Superior temporal gyrus (tissue), 1 donor: Measurements from ENCODE around the gene GRM8.
"Not testable (repeated sequence)": the region's sequence is repeated elsewhere in the genome, so short reads cannot be mapped to it uniquely, and the experiment has no call there.

Source experiments
- DNase-seq: peaks from one replicate; pipeline ENCODE4 v3.0.0-alpha.2; 2016; ENCODE audit errors: extremely low spot score

Gene GRM8

DNA sequence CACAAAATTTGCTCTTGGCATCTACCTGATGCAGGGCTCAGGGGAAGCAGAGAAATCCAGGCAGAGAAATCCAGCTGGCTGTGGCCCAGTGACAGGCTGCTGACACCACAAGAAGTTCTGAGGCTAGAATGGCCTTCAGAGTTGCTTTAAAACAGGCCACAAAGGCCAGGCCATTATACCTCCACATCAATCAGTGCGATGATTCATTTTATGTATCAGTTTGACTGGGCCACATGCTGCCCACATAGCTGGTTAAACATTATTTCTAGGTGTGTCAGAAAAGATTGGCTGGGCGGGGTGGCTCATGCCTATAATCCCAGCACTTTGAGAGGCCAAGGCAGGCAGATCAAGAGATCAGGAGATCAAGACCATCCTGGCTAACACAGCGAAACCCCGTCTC, 341.1 kb downstream of the GRM8 start:
- not testable (repeated sequence) for DNase-seq

DNA sequence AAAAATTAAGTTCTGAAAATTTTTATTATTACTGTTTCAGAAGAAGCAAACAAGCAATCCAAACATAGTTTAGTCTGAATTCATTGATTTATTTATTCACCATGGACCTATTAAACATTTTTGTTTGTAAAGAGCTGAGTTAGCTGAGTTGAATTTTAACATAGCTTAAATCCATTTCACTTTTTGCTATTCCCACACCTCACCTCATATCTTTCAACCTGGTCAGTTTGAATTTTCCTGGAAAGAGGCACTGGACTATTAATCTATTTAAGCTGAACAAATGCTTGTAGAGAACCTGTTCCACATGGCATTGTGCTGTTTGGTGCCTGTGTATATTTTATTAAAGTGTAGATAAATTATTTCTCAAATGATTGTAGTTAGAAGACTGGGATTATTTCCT, 344.2 kb downstream of the GRM8 start:
- DNase-seq: not testable (repeated sequence)

DNA sequence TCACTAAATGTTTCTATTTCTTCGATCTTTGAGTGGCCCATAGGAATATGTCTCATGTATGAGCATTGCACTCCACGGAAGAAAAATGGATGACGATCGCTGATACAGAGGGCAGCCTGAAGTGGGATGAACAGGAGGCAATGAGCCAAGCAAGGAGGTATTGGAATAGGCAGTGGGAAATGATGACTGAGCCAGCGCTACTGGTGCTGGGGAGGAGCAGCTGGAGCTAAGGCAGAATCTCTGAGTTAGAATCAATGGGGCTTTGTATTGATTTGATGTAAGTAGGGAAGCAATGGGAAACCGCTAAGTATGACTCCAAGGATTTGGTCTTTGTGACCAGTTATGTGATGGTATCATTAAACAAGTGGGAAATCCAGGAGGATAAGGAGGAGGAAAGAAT, 345.1 kb downstream of the GRM8 start:
- DNase-seq: not testable (repeated sequence)

DNA sequence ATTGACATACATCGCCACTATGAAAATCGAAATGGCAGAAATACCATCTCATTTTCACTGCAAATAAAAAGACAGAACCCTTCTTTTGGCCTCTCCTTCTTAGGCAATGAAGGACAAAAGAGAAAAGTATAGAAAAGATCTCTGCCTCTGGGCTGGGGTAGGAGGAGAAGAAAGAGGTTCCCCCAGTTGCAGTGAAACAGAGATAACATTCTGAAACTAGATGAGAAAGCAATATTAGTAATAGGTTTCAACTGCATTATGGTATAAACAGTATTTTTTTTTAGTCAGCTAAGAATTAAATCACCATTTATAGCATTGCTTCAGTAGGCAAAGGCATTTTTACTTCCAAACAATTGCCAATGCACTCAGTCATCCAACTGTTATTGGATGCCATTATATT, 347.5 kb downstream of the GRM8 start:
- not testable (repeated sequence) for DNase-seq

DNA sequence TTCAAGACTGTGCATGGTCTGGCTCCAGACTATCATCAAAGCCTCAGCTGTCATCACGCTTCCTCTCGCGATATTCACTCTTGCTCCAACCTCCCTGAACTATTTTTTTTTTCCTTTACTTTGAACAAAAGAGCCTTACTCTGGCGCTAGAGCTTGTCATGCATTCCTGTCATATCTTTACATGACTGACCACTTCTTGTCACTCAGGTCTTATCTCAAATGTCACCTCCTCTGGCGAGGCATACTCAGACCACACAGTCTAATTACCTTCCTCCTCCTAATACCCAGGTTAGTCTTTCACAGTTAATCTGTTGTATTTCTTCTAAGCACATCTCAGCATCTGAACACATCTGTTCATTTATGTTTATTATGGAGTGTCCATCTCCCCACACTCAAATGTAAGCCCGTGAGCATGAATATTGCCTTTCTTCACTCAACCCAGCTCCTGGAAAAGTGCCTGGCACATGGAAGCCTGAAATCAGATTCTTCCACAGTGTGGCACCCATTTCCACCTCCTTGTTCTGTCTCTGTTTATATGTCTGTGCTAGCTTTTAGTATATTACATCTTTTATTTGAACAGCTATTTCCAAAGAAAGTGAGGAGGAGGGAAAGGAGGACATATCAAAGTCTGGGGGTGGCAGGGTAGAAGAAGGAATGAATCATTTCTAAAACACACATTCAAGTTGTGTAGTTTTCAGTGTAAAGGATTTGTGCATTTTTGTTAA, 351.5 kb downstream of the GRM8 start:
- DNase-seq: not testable (repeated sequence)

DNA sequence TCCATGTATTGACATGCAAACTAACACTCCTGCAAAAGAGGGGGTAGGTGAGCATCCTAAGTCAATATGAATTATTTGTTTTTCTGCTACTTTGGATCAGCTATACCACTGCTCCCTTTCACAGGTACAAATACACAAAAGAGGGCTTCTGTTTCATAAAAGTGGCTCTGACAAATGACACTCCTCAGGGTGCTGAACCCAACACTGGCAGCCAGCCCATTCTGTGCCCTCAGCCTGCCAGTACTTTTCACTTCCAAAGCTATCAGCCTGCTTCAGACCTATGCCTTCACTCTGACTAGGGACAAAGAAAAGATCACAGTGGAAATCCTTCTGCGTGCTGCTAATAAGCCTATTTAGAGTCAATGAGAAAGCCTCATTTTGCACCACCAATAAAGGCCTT, 364.8 kb downstream of the GRM8 start:
- DNase-seq: not testable (repeated sequence)

DNA sequence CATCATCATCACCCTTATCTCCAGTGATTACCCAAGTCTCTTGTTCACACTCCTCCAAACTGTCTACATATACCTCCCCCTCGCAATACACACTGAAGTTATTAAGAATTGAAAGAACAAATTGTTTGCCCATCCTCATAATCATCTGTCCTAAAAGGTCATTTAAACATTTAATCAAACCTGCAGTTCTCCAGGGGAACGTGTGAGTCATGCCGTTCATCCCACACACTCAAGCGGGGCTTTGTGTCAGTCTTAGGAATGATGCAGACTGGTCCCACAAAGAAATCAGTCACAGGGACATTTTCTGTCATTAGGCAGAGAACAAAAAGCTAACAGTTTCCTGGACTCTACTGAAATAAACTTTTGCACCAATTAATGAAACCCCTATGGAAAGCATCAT, 365.2 kb downstream of the GRM8 start:
- not testable (repeated sequence) for DNase-seq

DNA sequence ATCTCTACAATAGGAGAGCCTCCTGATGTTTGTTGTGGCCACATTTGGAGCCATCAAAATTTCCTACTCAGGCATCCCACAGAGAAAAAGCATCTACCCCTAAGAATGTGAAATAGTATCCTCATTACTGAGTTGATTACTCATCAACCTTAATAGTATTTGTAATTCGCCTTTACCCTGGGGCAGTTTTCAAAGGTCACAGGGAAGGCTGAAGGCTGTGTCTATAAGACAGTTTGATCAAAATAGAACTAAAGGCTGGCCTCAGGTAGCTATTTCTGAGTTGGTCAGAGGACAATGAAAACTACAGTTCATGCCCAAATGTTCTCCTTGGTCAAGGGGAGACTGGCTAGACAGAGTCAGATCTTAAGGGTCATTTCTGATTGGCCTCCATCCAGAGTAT, 370.0 kb downstream of the GRM8 start:
- DNase-seq: not testable (repeated sequence)

DNA sequence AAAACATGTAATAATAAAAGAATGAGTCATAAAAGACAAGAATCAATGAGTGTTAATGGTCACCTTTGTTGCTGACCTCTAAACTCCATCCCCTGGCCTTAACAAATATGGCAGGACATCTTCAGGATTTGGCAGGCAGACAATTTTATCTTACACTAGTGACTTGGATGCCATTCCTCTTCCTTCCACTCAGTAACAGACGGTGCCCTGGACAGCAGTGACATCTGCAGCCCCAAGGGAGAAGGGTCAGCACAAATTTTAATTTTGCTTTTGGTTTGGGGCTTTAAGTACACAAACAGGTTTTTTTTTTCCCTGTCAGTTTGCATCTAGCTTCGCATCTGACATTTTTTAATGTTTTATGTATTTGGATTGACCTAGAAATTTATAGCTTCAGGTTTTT, 370.8 kb downstream of the GRM8 start:
- not testable (repeated sequence) for DNase-seq

DNA sequence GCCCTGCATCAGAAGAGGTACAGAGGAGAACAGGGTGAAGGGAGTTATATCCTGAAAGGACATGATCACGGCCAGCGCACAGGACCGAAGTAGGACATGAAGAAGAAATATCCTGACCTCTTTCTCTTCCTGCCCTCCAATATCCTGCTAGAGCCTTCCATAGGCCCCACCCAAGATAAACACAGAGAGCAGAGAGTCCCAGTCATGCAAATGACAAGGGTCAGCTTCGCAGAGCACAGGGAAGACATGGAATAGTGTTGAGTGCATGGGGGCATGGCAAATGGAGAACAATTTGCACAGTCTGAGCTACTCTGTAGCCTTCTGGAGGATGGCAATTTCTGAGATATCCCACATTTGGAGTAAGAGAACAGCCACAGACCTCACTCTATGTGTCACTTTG, 371.4 kb downstream of the GRM8 start:
- DNase-seq: no peak

DNA sequence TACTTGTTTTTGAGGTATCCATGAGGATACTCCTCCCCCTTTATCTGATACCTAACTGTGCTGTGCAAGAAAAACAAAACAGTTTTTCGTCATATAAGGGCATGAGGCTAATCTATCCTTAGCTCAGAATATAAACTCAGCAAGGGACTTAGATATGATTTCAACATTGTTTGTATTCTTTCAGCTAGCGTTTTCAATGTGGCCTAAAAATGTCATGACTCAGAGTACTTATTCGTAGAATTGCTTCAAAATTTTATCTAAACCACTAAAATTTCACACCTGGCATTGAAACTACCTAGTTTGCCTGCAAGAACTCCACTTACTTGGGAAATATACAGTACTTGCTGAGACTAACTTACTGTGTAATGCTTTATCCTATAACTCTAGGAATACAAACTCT, 376.2 kb downstream of the GRM8 start:
- DNase-seq: not testable (repeated sequence)

DNA sequence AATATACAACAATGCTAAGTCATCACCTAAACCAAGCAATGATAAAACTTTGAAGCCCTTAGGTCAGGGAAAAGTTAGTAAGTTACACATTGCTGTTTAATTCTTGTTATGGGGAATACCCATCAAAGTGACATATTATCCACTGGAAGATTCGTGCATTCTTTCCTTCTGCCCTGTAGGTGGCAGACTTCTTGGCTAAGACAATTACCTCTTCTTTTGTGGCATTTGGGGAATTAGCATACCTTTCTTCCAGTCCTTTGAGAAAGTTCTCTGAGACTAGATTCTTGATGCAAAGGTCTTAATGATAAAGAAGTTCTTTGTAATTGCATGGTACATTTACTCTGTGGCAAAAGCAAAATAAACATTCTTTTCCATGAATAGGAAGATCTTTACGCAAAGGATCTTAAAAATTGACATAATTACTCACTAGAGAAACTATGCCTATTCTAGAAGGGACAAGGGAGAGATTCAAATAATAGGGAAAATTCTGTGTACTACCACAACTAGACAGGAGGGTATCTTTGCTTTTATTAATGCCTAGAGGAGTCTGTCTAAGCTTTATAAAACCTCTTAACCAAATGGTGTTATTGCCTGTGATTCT, 395.9 kb downstream of the GRM8 start:
- peak; percentile 35 for DNase-seq

DNA sequence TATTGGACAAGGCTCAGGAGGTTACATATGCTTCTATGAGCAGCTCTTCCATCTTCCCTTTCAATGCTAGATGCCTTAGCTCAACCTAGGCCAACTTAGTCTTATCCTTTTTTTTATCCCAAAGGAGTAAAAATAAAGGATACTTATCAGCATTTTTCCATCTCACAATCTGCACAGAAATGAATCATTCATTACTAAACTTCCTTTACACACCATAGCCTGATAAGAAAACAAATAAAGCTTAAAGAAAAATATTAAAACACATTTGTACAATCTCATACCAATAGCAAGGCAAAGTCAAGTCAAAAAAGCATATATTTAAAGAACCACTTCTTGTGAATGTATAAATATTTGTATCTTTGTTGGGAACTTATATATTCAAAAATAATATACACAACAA, 407.4 kb downstream of the GRM8 start:
- DNase-seq: no peak

DNA sequence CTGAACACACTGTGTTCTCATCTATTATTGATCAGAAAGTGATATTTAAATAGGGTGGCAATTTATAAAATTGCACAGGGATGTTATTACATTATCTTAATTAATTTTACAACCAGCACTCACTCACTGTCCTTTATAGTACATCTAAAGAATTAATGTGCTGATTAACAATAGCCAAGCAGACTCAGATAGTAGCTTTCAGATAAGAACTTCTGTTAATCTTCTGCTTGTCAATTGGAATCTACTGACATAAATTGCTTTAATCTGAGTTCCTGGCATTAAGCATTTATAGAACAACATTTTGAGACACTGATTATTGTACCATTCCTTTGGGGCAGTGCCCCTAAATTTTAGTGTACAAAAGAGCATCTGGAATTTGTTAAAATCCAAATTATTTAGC, 408.9 kb downstream of the GRM8 start:
- no peak for DNase-seq

DNA sequence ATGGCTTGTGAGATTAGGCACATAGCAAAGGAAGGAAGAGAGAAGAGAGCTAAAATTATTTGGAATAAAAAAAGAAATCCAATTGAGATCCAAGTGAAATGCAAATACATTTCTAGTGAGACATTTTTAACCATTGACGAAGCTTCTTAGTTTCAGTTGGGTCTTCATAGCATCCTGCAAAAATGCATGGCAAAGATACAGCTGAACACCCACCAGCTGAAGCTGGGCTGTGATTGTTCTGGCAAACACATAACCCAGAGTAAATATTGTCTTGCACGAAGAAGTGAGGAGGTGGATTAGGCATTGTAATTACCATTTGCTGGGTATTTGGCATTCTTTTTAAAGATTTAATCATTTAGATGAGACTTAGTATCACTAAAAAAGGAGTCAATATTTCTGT, 409.4 kb downstream of the GRM8 start:
- DNase-seq: peak; percentile 50

DNA sequence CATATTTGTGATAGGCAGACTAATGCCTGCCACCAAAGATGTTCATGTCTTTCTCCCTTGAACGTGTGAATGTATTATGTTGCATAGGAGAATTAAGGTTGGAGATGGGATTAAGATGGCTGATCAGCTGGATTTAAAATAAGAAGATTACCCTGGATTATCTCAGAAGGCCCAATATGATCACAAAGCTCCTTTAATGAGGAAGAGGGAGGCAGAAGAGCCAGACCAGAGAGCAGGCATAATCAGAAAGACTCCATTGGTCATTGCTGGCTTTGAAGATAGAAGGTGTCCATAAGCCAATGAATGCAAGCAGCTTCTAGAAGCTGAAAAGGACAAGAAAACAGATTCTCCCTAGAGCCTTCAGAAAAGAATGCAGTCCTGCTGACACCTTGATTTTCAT, 410.3 kb downstream of the GRM8 start:
- DNase-seq: no peak

DNA sequence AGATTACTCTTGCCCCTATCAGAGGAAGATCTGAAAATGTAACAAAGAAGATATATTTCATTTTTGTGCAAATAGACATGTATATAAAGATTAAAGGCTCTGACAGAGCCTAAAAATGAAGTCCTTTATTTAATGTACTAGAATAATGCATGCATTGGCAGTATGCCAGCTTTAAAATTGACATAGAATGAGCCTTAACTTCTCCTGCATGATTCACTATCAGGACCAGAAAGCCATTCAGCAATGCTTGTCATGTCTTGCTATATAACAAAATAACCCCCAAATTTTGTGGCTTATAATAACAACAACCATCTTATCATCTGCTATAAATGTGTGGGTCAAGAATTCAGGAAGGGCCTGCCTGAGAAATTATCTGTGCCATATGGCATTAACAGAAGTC, 411.9 kb downstream of the GRM8 start:
- DNase-seq: no peak

DNA sequence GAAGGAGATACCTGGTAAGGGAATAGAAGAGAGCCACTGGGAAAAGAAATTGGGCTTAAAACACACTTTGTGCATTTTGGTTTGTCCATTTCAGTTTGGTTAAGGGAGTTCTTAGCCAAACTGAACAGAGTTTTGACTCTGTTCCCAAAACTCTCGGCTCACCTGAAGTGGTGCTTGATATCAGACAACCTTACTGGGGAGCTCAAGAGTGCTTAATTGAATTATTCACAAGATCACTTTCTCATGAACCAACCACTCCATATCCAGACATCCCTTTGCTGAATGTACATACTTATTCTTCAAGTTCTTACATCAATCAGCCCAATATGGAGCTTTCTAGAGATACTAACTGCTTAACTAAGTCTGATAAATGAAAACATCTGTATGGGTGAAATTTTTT, 413.1 kb downstream of the GRM8 start:
- no peak for DNase-seq

DNA sequence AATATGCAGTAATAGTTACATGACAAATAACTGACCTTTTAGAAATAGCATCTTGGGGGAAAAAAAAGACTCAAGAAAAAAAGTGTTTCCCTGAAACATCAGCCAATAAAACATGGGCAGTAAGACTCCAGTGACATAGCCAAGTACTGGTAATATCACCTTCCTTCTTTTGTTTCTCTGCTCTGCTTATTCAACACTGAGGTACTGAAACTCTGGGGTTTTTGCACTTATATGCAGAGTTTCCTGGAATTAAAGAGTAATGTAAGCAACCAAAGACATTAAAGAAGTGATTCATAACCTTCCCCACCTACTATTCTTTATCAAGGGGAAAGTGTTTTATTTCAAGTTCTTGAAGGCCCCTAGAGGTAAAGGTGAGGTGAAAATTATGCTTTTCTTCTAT, 414.5 kb downstream of the GRM8 start:
- no peak for DNase-seq

DNA sequence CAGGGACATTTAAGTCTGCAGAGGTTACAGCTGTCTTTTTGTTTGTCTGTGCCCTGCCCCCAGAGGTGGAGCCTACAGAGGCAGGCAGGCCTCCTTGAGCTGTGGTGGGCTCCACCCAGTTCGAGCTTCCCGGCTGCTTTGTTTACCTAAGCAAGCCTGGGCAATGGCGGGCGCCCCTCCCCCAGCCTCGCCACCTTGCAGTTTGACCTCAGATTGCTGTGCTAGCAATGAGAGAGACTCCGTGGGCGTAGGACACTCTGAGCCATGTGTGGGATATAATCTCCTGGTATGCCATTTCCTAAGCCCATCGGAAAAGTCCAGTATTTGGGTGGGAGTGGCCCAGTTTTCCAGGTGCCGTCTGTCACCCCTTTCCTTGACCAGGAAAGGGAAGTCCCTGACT, 421.5 kb downstream of the GRM8 start:
- not testable (repeated sequence) for DNase-seq

DNA sequence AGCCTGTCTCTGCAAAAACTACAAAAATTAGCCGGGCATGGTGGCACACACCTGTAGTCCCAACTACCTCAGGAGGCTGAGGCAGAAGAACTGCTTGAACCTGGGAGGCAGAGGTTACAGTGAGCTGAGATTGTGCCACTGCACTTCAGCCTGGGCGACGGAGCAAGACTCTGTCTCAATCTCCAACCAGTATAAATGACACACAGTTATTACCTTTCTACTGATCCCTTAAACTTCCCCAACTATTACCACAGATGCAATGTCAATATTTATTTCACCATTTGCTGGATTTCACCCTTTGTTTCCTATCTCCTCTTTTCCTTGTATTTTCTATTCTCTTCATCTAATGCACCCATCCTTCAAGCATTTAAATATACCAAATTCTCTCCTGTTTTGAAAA, 431.8 kb downstream of the GRM8 start:
- DNase-seq: no peak

DNA sequence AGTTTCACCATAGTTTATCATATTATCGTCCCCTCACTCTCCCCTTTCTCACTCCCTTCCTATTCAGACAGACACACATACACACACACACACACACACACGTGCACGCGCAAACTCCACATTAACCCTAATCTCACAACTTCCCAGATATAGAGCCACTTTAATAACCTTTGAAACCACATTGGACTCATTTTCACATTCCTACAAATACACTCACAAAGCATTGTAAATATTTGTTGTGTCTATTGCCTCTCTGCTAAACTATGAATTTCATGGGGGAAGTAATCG, 433.6 kb downstream of the GRM8 start:
- DNase-seq: no peak

DNA sequence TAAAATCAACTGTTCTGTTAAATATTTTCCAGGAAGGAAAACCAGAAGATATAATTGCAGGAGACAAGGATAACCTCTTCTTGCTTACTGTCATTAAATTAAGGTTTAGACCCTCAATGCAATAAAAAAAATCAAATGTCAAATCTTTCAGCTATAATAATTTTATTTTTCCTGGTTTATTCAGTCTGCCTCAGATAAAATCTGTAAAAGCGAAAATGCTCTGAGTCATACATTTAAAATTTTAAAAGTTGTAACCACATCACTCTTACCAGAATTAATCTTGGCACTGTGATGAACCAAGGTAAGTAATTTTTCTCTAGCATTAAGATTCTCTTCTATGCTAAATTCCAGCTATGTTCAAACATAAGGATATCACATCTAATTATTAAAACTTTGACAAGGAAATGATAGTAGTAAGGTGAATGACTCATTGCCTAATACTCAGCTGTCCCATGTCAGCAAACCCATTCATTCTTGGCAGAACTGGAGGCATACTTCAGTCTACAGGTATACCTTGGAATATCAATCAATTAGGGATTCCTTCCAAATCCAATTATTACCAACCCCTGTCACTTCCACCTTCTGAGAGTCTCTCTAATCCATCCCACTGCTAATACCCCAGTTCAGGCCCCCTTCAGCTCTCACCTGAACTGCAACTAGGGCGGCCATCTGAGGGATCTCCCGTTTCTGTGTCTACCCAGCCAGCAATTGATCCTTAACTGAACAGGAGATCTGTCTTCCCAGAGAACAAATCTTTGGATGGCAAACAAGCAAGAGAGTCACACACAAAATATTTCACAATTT, 434.1 kb downstream of the GRM8 start:
- DNase-seq: no peak
